ENCODE results near the gene CPNE2.

CPNE2 gene

DNA sequence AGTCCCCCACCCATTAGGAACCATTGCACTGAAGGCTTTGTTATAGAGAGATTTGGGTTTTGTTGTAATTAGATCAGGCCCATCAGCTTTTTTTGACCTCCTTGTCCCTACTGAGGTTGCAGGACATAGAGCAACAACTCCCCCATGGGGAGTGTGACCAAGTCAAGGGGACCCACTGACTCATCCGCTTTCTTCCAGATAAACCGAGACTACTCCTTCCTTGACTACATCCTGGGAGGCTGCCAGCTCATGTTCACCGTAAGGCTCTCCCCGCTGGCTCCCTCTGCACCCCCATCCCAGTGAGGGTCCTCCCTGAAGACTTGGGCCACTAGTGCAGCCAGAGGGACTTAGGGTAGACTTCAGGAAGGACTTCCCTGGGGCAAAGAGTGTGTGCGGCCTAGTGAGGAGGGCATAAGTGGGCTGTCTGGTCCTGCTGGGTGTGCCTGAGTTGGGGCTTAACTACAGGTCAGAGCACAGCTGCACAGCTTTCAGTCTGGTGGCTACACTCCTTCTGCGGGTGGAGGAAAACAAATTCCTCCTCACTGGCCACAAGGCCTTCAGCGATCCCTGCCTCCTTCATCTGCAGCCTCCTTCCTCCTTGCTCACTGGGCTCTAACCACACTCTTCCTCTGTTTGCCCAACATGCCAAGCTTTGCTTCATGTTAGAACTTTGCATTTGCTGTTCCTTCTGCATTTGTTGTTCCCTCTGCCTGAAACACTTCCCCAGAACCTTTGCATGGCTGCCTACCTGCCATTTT, 31.0 kb downstream of the CPNE2 start:
- H3K27me3 ChIP-seq (ENCODE audit: control insufficient read depth, insufficient read depth, low read length, poor library complexity, severe bottlenecking) = no peaks in the 10 kb centered on the region
- H3K4me3 ChIP-seq (ENCODE audit: insufficient read depth, low read depth, low read length) = no peak overlapping the region
- peaks cover 7% of the 10 kb centered on the region for H3K4me1 ChIP-seq (ENCODE audit: control insufficient read depth, insufficient read depth, low read length)
- no peaks in the 10 kb centered on the region for H3K9me3 ChIP-seq (ENCODE audit: control insufficient read depth, low read length)
- H3K36me3 ChIP-seq (ENCODE audit: control insufficient read depth, insufficient read depth, low read length) = no peaks in the 10 kb centered on the region
- H3K27ac ChIP-seq (ENCODE audit: insufficient read depth, low read depth, low read length, poor library complexity, severe bottlenecking) = no peak overlapping the region
- 94 to 96% methylated on average over 7 of the region's 7 CpGs for WGBS, 2 experiments

DNA sequence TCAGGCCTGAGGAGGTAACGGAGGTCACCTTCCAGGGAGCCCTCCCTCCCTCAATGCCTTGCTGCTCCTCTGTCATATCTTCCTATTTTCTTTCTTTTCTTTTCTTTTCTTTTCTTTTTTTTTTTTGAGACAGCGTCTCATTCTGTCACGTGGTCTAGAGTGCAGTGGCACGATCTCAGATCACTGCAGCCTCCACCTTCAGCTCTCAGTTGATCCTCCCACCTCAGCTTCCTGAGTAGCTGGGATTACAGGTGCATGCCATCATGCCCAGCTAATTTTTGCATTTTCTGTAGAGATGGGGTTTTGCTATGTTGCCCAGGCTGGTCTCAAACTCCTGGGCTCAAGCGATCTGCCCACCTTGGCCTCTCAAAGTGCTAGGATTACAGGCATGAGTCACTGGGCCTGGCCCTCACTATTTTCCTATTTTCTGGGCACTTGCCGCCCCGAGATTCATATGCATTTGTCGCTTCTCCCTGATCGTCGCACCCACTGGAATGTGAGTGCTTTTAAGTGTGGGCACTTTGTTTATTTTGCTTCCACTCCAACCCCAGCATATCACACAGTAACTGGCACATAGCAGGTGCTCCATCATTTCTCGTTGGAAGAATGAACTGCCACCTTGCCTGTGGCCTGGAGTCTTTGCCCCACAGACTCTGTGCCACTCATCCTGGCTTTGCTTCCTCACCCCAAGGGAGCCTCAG, 31.7 kb downstream of the CPNE2 start:
- H3K4me3 ChIP-seq (ENCODE audit: insufficient read depth, low read depth, low read length) = no peak overlapping the region
- no peaks in the 10 kb centered on the region for H3K9me3 ChIP-seq (ENCODE audit: control insufficient read depth, low read length)

GRCh38 chr16:57125376-57125775, 33.0 kb downstream of the CPNE2 start:
- no peak overlapping the region for H3K27ac ChIP-seq (ENCODE audit: insufficient read depth, low read depth, low read length, poor library complexity, severe bottlenecking)
- no peaks in the 10 kb centered on the region for H3K27me3 ChIP-seq (ENCODE audit: control insufficient read depth, insufficient read depth, low read length, poor library complexity, severe bottlenecking)
- H3K4me3 ChIP-seq (ENCODE audit: insufficient read depth, low read depth, low read length) = no peak overlapping the region
- no peaks in the 10 kb centered on the region for H3K36me3 ChIP-seq (ENCODE audit: control insufficient read depth, insufficient read depth, low read length)
- H3K4me1 ChIP-seq (ENCODE audit: control insufficient read depth, insufficient read depth, low read length) = peaks cover 7% of the 10 kb centered on the region
- 95 to 96% methylated on average over 4 of the region's 4 CpGs for WGBS, 2 experiments
- no peaks in the 10 kb centered on the region for H3K9me3 ChIP-seq (ENCODE audit: control insufficient read depth, low read length)

More for the DNA sequence above, 31.7 kb downstream of the CPNE2 start:
- Histone ChIP-seq H3K36me3 (ENCODE audit: control insufficient read depth, insufficient read depth, low read length) (no peaks in the 10 kb centered on the region), H3K4me1 (ENCODE audit: control insufficient read depth, insufficient read depth, low read length) (peaks cover 7% of the 10 kb centered on the region), H3K27ac (ENCODE audit: insufficient read depth, low read depth, low read length, poor library complexity, severe bottlenecking) (no peak overlapping the region), H3K27me3 (ENCODE audit: control insufficient read depth, insufficient read depth, low read length, poor library complexity, severe bottlenecking) (no peaks in the 10 kb centered on the region)
- 90 to 92% methylated on average over 11 of the region's 11 CpGs for WGBS, 2 experiments

DNA sequence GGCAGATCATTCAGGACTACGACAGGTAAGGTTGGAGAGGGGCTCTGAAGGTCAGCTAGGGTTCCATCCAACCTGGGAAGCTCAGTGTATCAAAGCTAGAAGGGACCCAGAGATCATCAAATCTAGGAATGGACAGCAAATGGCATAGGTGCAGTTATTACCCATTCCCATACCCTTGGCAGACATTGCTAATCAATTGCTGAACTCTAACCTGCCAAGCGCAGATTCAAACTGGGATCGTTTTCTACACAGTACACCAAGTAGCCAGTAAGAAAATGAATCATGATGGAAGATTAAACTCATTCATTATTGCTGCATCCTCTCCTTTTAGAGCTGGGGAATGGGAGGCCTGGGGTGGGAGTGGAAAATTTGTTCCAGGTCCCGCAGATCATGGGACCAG, 33.6 kb downstream of the CPNE2 start:
- Histone ChIP-seq H3K27me3 (ENCODE audit: control insufficient read depth, insufficient read depth, low read length, poor library complexity, severe bottlenecking) (no peaks in the 10 kb centered on the region), H3K9me3 (ENCODE audit: control insufficient read depth, low read length) (no peaks in the 10 kb centered on the region), H3K4me3 (ENCODE audit: insufficient read depth, low read depth, low read length) (no peak overlapping the region), H3K36me3 (ENCODE audit: control insufficient read depth, insufficient read depth, low read length) (no peaks in the 10 kb centered on the region), H3K4me1 (ENCODE audit: control insufficient read depth, insufficient read depth, low read length) (peaks cover 7% of the 10 kb centered on the region), H3K27ac (ENCODE audit: insufficient read depth, low read depth, low read length, poor library complexity, severe bottlenecking) (no peak overlapping the region)
- WGBS, 2 experiments = 93 to 95% methylated on average over 4 of the region's 4 CpGs

DNA sequence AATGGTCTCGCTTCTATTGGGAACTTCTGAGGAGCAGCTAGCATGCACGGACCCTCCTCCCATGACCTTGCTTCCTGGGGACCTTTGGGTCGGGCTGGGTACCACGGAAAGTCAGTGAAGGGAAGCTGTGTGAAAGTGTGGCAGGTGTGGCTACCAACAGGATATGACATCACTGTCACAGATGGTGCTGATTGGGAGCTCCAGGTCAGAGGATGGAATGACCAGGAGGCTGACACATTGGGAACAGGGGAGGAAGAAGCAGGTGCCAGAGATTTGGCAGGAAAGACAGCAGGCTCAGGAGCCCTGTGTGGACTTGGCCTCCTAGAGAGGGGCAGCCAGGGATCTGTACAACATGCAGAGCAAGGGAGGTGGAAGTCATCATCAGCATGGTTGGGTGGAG, 34.0 kb downstream of the CPNE2 start:
- 94 to 95% methylated on average over 4 of the region's 4 CpGs for WGBS, 2 experiments
- no peak overlapping the region for H3K27ac ChIP-seq (ENCODE audit: insufficient read depth, low read depth, low read length, poor library complexity, severe bottlenecking)
- no peaks in the 10 kb centered on the region for H3K36me3 ChIP-seq (ENCODE audit: control insufficient read depth, insufficient read depth, low read length)
- H3K27me3 ChIP-seq (ENCODE audit: control insufficient read depth, insufficient read depth, low read length, poor library complexity, severe bottlenecking) = no peaks in the 10 kb centered on the region
- no peaks in the 10 kb centered on the region for H3K9me3 ChIP-seq (ENCODE audit: control insufficient read depth, low read length)
- no peak overlapping the region for H3K4me3 ChIP-seq (ENCODE audit: insufficient read depth, low read depth, low read length)
- H3K4me1 ChIP-seq (ENCODE audit: control insufficient read depth, insufficient read depth, low read length) = peaks cover 11% of the 10 kb centered on the region

DNA sequence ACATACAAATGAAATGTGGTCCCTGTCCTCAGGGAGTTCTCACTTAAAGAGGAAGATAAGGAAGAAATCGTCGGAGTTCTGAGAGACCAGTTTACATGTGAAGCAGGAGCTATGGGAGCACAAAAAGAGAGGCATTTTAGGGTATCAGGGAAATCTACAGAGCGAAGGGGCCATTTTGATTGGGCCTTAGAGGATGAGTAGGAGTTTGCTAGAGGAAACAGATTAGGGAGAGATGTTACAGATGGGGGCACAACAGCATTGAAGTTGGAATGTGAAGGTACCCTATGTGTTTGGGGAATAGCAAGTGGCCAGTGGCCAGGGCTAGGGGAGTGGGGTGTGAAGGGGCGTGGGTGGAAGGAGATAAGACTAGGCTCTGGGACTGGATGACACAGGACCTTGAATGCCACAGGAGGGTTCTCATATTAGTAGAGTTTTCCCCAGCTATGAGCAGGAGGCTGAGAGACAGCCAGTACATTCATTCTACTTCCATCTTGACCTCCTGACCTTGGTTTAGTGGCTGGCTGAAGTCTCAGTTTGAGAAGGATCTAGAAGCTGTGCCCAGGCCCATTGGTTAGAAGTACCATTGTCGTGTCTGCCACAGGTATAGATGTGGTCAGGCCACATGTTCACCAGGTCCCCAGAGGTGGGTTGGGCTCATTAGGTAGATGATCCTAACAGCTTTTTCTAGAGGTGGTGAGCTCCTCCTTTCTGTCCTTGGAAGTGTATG, 34.8 kb downstream of the CPNE2 start:
- WGBS, 2 experiments = 96% methylated on average over 5 of the region's 5 CpGs
- Histone ChIP-seq H3K36me3 (ENCODE audit: control insufficient read depth, insufficient read depth, low read length) (no peaks in the 10 kb centered on the region), H3K4me1 (ENCODE audit: control insufficient read depth, insufficient read depth, low read length) (peaks cover 17% of the 10 kb centered on the region)

DNA sequence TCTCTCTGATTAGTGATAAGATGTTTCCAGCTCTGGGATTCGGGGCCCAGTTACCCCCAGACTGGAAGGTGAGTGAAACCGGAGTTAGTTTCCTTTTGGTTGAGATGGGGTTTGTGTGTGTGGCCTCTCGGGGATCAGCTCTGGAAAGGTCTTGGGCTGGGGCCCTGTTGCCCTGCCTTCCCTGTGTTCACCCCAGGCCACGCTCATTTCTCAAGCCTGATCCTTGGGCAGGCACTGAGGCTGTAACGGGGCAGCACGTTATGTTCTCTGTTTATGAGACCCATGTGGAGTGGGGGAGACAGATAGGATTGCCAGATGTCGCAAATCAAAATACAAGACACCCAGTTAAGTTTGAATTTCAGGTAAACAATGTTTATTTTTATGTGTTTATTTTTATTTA, 35.5 kb downstream of the CPNE2 start:
- no peaks in the 10 kb centered on the region for H3K27me3 ChIP-seq (ENCODE audit: control insufficient read depth, insufficient read depth, low read length, poor library complexity, severe bottlenecking)
- no peaks in the 10 kb centered on the region for H3K36me3 ChIP-seq (ENCODE audit: control insufficient read depth, insufficient read depth, low read length)
- no peak overlapping the region for H3K4me3 ChIP-seq (ENCODE audit: insufficient read depth, low read depth, low read length)
- peaks cover 23% of the 10 kb centered on the region for H3K4me1 ChIP-seq (ENCODE audit: control insufficient read depth, insufficient read depth, low read length)
- 92 to 98% methylated on average over 7 of the region's 7 CpGs for WGBS, 2 experiments
- no peak overlapping the region for H3K27ac ChIP-seq (ENCODE audit: insufficient read depth, low read depth, low read length, poor library complexity, severe bottlenecking)
- H3K9me3 ChIP-seq (ENCODE audit: control insufficient read depth, low read length) = no peaks in the 10 kb centered on the region

More for the DNA sequence above, 34.8 kb downstream of the CPNE2 start:
- H3K27me3 ChIP-seq (ENCODE audit: control insufficient read depth, insufficient read depth, low read length, poor library complexity, severe bottlenecking) = no peaks in the 10 kb centered on the region
- H3K9me3 ChIP-seq (ENCODE audit: control insufficient read depth, low read length) = no peaks in the 10 kb centered on the region
- no peak overlapping the region for H3K27ac ChIP-seq (ENCODE audit: insufficient read depth, low read depth, low read length, poor library complexity, severe bottlenecking)
- no peak overlapping the region for H3K4me3 ChIP-seq (ENCODE audit: insufficient read depth, low read depth, low read length)

GRCh38 chr16:57128771-57129389, 36.5 kb downstream of the CPNE2 start:
- WGBS, 2 experiments = 85 to 89% methylated on average over 11 of the region's 11 CpGs
- Histone ChIP-seq H3K36me3 (ENCODE audit: control insufficient read depth, insufficient read depth, low read length) (no peaks in the 10 kb centered on the region), H3K27ac (ENCODE audit: insufficient read depth, low read depth, low read length, poor library complexity, severe bottlenecking) (no peak overlapping the region), H3K9me3 (ENCODE audit: control insufficient read depth, low read length) (no peaks in the 10 kb centered on the region), H3K4me3 (ENCODE audit: insufficient read depth, low read depth, low read length) (no peak overlapping the region), H3K4me1 (ENCODE audit: control insufficient read depth, insufficient read depth, low read length) (peaks cover 28% of the 10 kb centered on the region), H3K27me3 (ENCODE audit: control insufficient read depth, insufficient read depth, low read length, poor library complexity, severe bottlenecking) (no peaks in the 10 kb centered on the region)

GRCh38 chr16:57130950-57131321, 38.6 kb downstream of the CPNE2 start:
- Histone ChIP-seq H3K36me3 (ENCODE audit: control insufficient read depth, insufficient read depth, low read length) (no peaks in the 10 kb centered on the region), H3K4me3 (ENCODE audit: insufficient read depth, low read depth, low read length) (no peak overlapping the region), H3K4me1 (ENCODE audit: control insufficient read depth, insufficient read depth, low read length) (peaks cover 21% of the 10 kb centered on the region), H3K27ac (ENCODE audit: insufficient read depth, low read depth, low read length, poor library complexity, severe bottlenecking) (no peak overlapping the region), H3K27me3 (ENCODE audit: control insufficient read depth, insufficient read depth, low read length, poor library complexity, severe bottlenecking) (no peaks in the 10 kb centered on the region), H3K9me3 (ENCODE audit: control insufficient read depth, low read length) (no peaks in the 10 kb centered on the region)
- 94 to 95% methylated on average over 6 of the region's 6 CpGs for WGBS, 2 experiments

Data from ectodermal cell (in vitro differentiated cells).